MCF 10A (cell line): ENCODE results near the gene LIN37. TPM values are rescaled to one million over a fixed set of nuclear protein-coding genes. Genes with fewer than 3 reads are reported as not detected.

Experiments
- BruUV-seq: library from RNA; stranded (reverse); fragments of 400-500 nt; replicated peaks from 2 replicates; lab custom pipeline; 2021; lab: Mats Ljungman, UMichigan
- CTCF ChIA-PET: fragments of 300-600 bp; sonication (Branson Sonifier 250); formaldehyde crosslinking; extraction: SDS; loops from one replicate; lab custom pipeline; 2021; ENCODE audit warnings: antibody characterized with exemption, inconsistent platforms; lab: Yijun Ruan, JAX
- POLR2A ChIA-PET: fragments of 300-600, 350-650 bp; sonication (Branson Sonifier 250); formaldehyde crosslinking; extraction: SDS; loops from one replicate; lab custom pipeline; 2020; ENCODE audit warnings: antibody characterized with exemption, inconsistent platforms; lab: Yijun Ruan, JAX
- DNase-seq: peaks from one replicate; pipeline ENCODE4 v3.0.0-alpha.2; 2018; ENCODE audit not compliant: unreplicated experiment
- H3K27ac Mint-ChIP-seq: one replicate; pipeline ENCODE4 v1.8.0; 2022; ENCODE audit warnings: mild to moderate bottlenecking, low read depth, mixed read lengths; ENCODE audit not compliant: unreplicated experiment
- H3K27me3 Mint-ChIP-seq: one replicate; pipeline ENCODE4 v1.8.0; 2022; ENCODE audit warnings: mixed read lengths; ENCODE audit not compliant: insufficient read depth, unreplicated experiment
- H3K36me3 Mint-ChIP-seq: one replicate; pipeline ENCODE4 v1.8.0; 2022; ENCODE audit warnings: mild to moderate bottlenecking, moderate library complexity, mixed read lengths; ENCODE audit not compliant: insufficient read depth, unreplicated experiment
- H3K4me1 Mint-ChIP-seq: one replicate; pipeline ENCODE4 v1.8.0; 2022; ENCODE audit warnings: mixed read lengths; ENCODE audit not compliant: insufficient read depth, unreplicated experiment
- H3K4me3 Mint-ChIP-seq: one replicate; pipeline ENCODE4 v1.8.0; 2022; ENCODE audit warnings: mild to moderate bottlenecking, moderate library complexity, mixed read lengths; ENCODE audit not compliant: unreplicated experiment
- H3K9me3 Mint-ChIP-seq: one replicate; pipeline ENCODE4 v1.8.0; 2022; ENCODE audit warnings: mixed read lengths; ENCODE audit not compliant: unreplicated experiment
- CTCF ChIP-seq: fragments of 200-600 bp; IDR thresholded peaks from one replicate; pipeline ENCODE4 v1.8.0; 2022; ENCODE audit warnings: antibody characterized with exemption, mild to moderate bottlenecking; ENCODE audit not compliant: unreplicated experiment
- intact Hi-C: fragments of 100-400 bp; cut with micrococcal nuclease; formaldehyde crosslinking; loops from 2 replicates; pipeline ENCODE4 v1.14.1; 2022
- total RNA-seq: library from RNA; stranded (reverse); gene quantifications from 2 replicates; pipeline ENCODE4 v1.2.3, GENCODE V29; 2022

Gene LIN37
- total RNA-seq, 1 experiment from 2014 or later, result 19.6 TPM

GRCh38 chr19:35727956-35728706 is 20.2 kb upstream of the LIN37 start:
- intact Hi-C loops, result no loop called here
- no peaks in the 10 kb centered on the region for H3K9me3 Mint-ChIP-seq
- H3K27ac Mint-ChIP-seq, result peak overlapping the region; percentile 4
- no peaks in the 10 kb centered on the region for H3K4me1 Mint-ChIP-seq
- no TSS peak for BruUV-seq
- POLR2A ChIA-PET, result interaction anchor here (1.1 to 1.2 kb wide), 2 partner anchors 12 to 17 kb away, joined by 4 to 5 read pairs; partner anchors contain the start of genes PSENEN and U2AF1L4
- peaks cover 78% of the 10 kb centered on the region for H3K36me3 Mint-ChIP-seq
- no peak for TF ChIP-seq CTCF
- H3K4me3 Mint-ChIP-seq, result no peak overlapping the region
- CTCF ChIA-PET, result interaction anchor here (0.5 to 0.7 kb wide), 3 partner anchors 179 to 286 kb away, joined by 3 read pairs; no protein-coding TSS in a partner anchor
- no peaks in the 10 kb centered on the region for H3K27me3 Mint-ChIP-seq
- DNase-seq, result no peak

GRCh38 chr19:35729021-35729420 is 19.4 kb upstream of the LIN37 start:
- no peak for TF ChIP-seq CTCF
- Mint-ChIP-seq H3K9me3 (no peaks in the 10 kb centered on the region), H3K36me3 (peaks cover 74% of the 10 kb centered on the region), H3K4me1 (no peaks in the 10 kb centered on the region), H3K27me3 (no peaks in the 10 kb centered on the region), H3K27ac (no peak overlapping the region), H3K4me3 (no peak overlapping the region)
- intact Hi-C loops, result no loop called here
- no peak for DNase-seq
- ChIA-PET POLR2A (no interaction called here), CTCF (no interaction called here)
- BruUV-seq, result no TSS peak

- BruUV-seq, result no TSS peak
- intact Hi-C loops, result no loop called here
- H3K9me3 Mint-ChIP-seq, result no peaks in the 10 kb centered on the region
- no peak for DNase-seq
- H3K27ac Mint-ChIP-seq, result no peak overlapping the region
- no peak overlapping the region for H3K4me3 Mint-ChIP-seq
- ChIA-PET POLR2A (no interaction called here), CTCF (no interaction called here)
- peaks cover 73% of the 10 kb centered on the region for H3K36me3 Mint-ChIP-seq
- no peaks in the 10 kb centered on the region for H3K4me1 Mint-ChIP-seq
- no peak for TF ChIP-seq CTCF
- H3K27me3 Mint-ChIP-seq, result no peaks in the 10 kb centered on the region
Measured at GRCh38 chr19:35729763-35730162, 18.6 kb upstream of the LIN37 start.

- Mint-ChIP-seq H3K4me1 (no peaks in the 10 kb centered on the region), H3K4me3 (no peak overlapping the region), H3K27me3 (no peaks in the 10 kb centered on the region), H3K36me3 (peaks cover 72% of the 10 kb centered on the region), H3K9me3 (no peaks in the 10 kb centered on the region), H3K27ac (no peak overlapping the region)
- DNase-seq, result no peak
- no TSS peak for BruUV-seq
- ChIA-PET POLR2A (interaction anchor here (0.7 to 1.0 kb wide), 2 partner anchors 10 to 12 kb away, joined by 3 read pairs; no protein-coding TSS in a partner anchor), CTCF (interaction anchor here (0.5 to 0.7 kb wide), 3 partner anchors 76 to 206 kb away, joined by 3 to 7 read pairs (median 3); partner anchors contain the start of gene ATP4A)
- TF ChIP-seq CTCF, result no peak
- intact Hi-C loops, result no loop called here
Measured at GRCh38 chr19:35730326-35730725, 18.1 kb upstream of the LIN37 start.
